NCI-H2081 (cell line): ENCODE data around the gene B3GALT5.

Experiments
- DNase-seq, 2 experiments: peaks; one replicate each; lab custom pipeline; 2025; lab: John Stamatoyannopoulos, UW

Gene B3GALT5

DNA sequence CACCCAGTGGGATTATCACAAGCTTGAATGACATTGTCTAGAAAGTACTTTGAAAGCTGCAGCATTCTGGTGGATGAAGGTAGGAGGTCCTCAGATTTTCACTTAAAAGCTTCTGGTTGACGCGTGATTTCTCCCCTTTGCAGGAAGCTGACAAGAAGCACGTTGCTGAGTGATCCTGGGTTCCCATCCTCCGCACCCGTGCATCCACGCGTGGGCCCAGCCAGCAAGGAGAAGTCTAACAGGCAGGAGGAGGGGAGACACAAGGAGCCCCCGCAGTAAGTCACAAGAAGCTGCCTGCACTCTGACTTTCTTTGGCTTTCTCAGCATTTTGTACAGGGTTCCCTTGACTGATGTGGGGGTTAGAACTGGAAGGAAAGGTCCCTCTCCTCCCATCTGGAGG is 7.8 kb upstream of the B3GALT5 start:
- DNase-seq: no peak

DNA sequence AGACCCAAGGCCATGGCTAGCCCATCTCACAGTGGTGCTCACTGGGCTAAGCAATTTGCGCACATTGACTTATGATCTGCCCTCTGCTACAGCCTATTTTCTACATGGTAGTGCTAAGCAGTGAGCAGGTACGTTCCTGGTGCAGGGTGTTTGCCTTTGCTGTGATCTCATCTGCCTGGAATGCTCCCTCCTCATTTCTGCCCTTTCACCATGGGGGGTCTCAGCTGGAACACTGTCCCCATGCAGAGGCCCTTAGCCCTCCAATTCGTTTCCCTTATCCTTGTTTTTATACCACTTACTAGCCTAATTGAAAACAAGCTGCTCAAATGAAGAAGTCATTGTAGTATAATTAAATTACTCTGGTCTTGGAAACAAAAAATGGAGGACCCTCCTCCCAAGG is 2.0 kb upstream of the B3GALT5 start:
- DNase-seq: peak in 1 of 2 experiments; percentile 8

DNA sequence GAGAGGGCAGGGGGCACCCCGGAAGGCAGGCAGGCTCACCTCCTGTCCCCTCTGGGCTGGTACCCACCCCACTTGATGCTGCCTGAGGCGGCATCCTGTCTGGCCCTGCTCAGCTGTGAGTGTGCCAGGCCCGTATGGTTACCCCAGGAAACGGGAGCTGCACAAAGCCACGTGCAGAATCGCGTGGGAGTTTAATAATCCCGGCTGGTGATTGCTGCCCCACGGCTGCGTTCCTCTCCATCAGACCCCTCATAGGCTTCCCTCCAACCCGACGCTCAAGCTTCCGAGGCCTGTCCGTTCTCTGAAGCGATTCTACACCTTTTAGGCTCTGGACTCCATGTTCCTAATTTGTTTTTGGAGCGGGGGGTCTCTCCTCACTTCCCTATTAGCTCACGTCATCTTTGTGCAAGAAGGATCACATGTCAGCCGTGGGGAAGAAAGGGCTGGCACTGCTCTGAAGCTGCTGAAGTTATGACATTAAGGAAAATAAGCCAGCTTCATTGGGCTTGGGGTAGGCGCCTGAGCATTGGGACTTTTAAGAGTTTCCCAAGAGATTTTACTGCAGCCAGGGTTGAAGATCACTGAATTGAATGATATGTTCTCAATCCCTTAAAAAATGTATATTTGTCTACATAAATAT is 1.1 kb upstream of the B3GALT5 start:
- no peak for DNase-seq

DNA sequence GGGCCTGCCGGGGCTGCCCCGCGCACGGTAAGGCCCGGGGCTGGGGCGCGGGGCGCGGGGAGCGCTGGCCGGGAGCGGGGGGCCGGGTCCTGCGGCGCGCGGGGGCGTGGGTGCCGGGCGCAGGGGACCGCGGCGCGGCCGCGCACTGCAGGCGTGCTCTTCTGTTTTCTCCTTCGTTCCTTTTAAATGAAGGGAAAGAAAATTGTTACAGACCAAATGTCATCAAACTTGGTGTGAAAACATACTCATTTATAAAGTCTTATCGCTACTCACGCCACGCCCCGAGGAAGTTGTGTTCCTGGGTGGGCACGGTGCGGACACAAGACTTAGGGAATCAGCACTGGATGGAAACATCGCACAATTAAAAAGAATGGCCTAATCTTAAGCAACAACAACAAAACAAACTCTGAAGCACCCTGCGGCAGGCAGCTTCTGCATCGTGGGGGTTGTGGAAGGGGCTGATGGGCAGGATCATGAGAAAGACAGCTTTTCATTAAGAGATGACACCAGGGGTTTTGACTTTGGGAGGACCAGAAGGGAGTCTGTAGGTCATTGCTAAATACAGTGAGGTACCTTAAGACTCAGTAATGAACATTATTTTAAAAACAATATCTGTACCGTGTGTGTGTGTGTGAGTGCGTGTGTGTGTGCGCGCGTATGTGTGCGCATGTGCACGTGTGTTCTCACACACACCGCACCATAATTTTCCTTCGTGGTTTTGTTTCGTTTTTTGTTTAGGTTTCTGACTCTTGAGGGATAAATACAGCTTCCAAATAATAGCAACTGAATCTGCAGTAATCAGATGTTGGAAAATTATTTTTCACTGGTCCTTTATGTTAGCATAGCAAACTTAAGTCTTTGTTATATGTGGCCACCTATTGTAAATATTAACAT is 548 bp downstream of the B3GALT5 start:
- DNase-seq: no peak

DNA sequence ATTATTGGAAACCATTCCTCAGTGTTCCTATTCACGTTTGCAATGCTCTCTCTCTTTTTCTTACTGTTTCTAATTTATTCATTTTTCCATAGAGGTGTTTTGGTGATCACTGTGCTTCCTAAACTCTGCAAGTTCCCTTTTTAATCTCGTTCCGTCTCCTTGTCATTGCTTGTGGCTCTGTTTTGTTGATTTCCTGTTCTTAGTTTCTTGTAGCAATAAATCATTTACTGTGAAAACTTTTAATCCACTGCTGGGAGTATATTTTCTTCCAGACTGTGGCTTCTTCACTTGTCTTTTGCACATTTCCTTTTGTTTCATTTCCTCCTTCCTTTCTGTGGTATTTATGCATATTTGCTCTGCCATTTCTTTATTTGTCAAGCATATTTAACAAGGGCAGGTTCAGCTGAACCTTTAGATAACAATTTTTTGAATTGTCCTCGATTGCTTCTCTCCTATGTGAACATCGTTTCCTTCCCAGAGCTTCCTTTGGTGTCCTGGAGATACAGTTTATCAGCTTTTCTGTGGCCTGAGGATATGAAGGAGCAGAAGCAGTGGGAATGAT is 3.6 kb downstream of the B3GALT5 start:
- DNase-seq: no peak

- DNase-seq: no peak
Measured at GRCh38 chr21:39620856-39621255, 8.1 kb downstream of the B3GALT5 start.

GRCh38 chr21:39625211-39625895 is 12.6 kb downstream of the B3GALT5 start:
- DNase-seq: no peak

DNA sequence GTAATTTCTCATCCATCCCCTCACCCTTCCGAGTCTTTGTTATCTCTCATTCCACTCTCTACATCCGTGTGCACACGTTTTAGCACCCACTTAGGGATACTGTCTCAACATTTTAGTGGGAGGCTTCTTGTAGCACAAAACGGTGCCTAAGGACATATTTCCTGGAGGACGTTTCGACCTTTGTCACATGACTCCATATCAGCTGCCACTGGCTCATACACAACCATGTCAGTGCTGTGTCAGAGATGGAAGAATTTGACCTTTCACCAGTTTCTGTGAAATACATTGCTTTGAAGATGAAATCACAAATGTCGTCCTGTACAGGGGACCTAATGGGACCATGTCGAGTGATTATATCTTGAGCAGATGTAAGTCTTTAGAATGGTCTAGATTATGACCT is 15.6 kb downstream of the B3GALT5 start:
- no peak for DNase-seq

DNA sequence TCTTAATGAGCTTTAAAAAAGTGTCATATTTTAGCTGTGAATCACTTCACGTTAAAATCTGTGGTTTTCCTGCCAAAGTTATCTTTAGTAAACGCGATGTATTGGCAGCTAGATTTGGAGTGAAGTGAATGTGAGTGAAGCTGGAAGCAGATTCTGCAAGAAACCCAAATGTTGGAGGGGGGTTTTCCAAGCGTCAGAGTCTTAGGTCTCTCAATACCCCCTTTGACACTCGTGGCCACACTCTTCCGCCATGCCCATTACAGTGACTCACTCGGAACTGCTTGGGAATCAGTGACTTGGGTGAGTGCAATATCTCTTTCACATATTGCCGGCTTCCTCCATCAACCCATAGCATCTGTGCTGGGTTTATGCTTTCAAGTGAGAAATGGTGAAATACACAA is 17.5 kb downstream of the B3GALT5 start:
- no peak for DNase-seq

GRCh38 chr21:39630827-39631226 is 18.1 kb downstream of the B3GALT5 start:
- DNase-seq: no peak

GRCh38 chr21:39631842-39632562 is 19.3 kb downstream of the B3GALT5 start:
- no peak for DNase-seq

GRCh38 chr21:39632796-39633442 is 20.2 kb downstream of the B3GALT5 start:
- no peak for DNase-seq

- DNase-seq: no peak
Measured at GRCh38 chr21:39633770-39634181, 21.0 kb downstream of the B3GALT5 start.

DNA sequence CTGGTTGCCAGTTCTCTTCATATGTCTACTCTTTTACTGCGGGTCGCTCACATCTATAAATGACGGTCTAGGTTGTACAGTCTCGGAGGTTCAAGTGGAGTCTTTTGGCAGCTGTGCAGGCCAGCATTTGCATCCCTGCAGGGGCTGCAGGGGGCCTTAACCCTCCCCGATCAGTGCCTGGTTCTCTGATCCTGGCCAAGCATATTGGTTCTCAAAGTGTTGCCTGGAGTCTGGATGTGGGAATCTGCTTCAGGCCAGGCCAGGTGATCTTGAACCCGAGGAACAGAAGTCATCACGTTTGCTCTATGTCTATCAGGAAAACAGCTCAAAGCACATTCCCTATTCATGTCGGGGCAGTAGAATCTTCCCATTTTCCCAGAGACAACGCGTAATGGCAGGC is 21.8 kb downstream of the B3GALT5 start:
- no peak for DNase-seq

GRCh38 chr21:39637197-39637970 is 24.6 kb downstream of the B3GALT5 start:
- peak; percentile 72 to 87 for DNase-seq

DNA sequence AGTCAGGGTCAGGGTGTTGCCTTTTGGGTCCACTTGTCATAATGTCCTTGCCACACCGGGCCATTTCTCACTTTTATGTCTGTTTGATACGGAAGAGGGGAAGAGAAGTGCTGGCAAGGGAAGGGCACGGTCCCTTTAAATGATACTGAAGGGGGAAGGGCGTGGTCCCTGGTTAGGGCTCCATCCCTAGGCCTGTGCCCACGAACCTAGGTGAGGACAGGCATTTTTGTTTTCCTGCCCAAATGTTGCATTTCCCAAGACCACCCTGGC is 25.2 kb downstream of the B3GALT5 start:
- DNase-seq: no peak

DNA sequence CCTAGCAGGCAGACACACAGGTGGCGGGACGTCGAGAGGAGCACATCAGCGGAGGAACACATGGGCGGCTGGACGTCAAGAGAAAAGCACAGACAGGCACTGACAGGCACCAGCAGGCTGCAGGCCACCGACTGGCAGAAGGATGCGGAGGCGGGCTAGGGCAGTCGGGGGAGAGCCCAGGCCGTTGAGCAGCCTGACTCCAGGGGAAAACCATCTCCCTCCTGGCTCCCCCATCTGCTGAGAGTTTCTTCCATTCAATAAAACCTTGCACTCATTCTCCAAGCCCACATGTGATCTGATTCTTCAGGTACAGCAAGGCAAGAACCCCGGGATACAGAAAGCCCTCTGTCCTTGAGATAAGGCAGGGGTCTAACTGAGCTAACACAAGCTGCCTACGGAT is 25.5 kb downstream of the B3GALT5 start:
- DNase-seq: no peak

DNA sequence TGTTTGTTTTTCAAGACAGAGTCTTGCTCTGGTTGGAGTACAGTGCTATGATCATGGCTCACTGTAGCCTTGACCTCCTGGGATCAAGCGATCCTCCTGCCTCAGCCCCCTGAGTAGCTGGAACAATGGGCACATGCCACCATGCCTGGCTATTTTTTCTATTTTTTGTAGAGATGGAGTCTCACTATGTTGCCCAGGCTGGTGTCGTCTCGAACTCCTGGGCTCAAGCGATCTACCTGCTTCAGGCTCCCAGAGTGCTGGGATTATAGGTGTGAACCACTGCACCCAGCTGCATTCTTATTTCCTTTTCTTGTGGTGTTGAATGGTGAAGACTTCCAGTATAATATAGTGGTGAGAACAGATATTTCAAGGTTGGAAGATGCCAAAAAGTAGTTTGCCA is 28.0 kb downstream of the B3GALT5 start:
- DNase-seq: no peak

DNA sequence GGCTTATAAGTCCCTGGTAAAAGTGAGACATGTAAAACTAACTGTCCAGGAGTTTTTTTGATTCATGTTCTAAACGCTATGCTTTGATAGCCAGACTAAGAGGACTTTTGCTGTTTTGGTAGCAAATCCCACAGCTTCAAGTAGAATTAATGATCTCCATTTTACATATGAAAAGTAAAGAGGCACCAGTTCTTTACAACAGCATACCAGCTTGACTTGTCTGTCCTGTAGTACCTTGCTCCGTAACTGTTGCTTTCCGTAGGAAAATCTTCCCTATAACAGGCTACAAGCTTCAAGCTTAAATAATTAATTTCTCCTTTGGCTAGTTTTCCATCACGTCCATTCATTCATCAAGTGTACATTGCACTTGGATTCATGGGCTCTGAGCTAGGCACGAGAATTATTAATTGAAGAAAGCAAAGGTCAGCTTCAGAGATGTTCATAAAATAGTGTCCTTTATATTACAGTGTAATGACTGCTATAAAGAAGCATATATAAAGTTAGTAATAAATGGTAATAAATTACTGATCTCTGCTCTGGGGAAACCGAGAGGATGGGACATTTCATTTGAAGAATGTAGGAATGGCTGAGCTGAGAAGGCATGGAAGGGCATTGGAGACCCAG is 29.2 kb downstream of the B3GALT5 start:
- DNase-seq: no peak

GRCh38 chr21:39644062-39644560 is 31.4 kb downstream of the B3GALT5 start:
- DNase-seq: no peak
